ENCODE data around the gene PIP5K1C.
A peak's percentile ranks its signal among the peaks of the same experiment; 100 is the strongest.
"Not testable (repeated sequence)": the region's sequence is repeated elsewhere in the genome, so short reads cannot be mapped to it uniquely, and the experiment has no call there.

PIP5K1C gene

GRCh38 chr19:3673506-3674439, 26.5 kb downstream of the PIP5K1C start:
- no peak for DNase-seq

GRCh38 chr19:3672993-3673392, 27.3 kb downstream of the PIP5K1C start:
- no peak for DNase-seq

GRCh38 chr19:3672575-3672948, 27.7 kb downstream of the PIP5K1C start:
- no peak for DNase-seq

DNA sequence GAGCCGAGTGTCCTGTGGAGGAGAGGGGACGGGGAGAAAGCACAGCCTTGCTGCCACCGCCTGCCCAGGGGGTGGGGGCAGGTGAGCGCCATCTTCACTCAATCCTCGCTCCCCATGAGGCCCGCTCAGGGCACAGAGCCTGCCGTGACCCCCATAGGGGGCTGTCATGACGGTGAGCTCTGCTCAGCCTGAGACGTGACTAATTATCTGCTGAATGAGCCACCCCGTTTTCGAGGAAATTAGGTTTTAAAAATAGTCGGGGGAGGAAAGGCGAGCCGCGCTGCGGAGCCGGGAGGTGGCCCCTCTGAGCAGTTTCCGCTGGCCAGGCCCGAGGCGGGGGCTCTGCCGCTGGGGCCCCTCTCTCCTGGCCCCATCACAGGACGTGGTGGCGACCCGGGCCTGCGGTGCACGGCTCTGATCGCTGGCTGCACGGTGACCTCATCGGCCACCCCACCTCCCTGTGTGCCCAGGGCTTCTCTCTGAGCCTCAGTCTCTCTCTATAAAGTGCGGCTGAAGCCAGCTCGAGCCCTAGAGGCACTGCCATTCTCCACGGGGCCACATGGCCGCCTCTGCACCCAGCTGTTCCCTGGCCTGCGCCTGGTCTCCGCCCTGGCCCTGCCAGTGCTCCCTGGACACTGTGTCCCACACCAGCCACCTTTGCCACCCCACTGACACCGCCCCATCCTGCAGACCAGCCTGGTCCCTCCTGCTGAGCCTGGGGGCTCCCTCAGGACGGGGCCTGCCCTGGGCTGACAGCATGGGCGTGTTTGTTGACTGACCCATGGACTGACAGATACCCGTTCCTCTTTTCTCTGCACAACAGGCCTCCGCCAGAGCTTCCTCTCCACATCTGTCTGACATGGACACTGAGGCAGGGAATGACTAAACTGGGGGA, 28.3 kb downstream of the PIP5K1C start:
- DNase-seq = no peak

DNA sequence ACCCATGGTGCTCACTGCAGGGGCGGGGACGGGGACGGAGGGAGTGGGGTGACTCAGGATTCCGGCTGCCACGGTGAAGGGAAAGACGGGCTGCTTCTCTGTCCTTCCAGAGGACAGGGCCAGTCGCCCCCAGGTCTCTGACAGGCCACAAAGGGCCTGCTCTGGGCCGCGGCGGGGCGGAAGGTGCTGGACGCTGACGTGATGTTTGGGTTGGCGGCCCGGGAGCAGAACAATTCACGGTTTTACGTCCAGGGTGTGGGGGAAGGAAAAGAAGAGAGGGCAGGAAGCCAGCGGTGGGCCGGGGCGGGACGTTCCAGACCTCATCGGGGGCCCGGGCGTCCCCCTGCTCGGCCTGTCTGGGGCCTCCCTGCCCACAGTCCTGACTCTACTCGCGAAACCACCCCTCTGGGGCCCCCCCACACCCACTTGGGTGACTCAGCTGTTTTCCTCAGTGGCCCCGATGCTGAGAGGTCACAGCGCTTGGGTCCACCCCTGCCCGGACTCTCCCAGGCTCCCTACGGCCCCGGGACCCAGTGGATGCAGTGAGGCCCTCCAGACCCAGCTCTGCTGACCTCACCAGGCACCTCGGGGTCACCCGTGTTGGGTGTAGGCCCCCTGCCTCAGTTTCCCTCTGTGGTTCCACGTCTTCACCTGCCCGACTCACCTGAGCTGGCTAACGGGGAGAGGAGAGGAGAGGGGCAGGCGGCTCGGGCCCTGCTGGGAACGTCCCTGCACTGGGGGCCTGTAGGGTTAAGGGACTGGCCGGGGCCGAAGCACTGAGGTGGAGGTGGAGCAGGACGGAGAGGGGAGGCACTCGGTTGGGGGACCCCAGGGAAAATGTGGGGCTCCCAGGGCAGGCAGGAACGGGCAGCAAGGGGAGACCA, 29.2 kb downstream of the PIP5K1C start:
- DNase-seq = peak; percentile 35 to 48

DNA sequence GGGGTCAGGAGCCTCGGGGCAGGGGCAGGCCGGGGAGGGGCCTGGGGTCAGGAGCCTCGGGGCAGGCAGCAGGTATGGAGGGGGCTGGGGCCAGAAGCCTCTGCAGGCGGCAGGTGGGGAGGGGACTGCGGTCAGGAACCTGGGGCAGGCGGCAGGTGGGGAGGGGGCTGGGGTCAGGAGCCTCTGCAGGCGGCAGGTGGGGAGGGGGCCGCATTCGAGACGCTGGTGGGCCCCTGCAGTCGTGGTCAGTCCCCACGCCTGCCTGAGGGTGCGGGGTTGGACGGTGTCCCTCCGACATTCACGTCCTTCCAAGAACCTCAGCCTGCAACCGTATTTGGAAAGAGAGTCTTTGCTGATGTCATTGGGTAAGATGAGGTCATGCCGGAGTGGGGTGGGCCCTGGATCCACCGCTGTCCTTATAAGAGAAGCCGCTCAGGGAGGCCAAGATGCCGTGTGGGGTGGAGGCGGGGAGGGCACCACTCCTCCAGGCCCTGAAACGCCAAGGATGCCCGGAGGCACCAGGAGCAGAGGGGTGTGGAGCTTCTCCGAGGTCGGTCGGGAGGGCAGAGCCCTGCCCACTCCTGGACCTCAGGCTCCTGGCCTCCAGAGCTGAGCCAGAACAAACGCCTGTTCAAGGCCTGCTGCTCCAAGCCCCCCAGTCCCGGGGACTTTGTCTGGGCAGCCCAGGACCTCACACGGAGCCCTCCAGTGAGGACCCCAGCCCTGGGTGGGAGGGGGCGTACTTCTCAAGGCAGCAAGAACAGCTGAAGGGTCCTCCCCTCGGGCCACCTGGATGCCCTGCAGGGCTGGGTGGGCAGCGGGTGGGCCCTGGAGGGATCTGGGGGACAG, 30.1 kb downstream of the PIP5K1C start:
- DNase-seq = no peak

- DNase-seq = no peak
Observed at GRCh38 chr19:3669082-3669946, 31.0 kb downstream of the PIP5K1C start.

- no peak for DNase-seq
Observed at GRCh38 chr19:3668331-3669081, 31.8 kb downstream of the PIP5K1C start.

DNA sequence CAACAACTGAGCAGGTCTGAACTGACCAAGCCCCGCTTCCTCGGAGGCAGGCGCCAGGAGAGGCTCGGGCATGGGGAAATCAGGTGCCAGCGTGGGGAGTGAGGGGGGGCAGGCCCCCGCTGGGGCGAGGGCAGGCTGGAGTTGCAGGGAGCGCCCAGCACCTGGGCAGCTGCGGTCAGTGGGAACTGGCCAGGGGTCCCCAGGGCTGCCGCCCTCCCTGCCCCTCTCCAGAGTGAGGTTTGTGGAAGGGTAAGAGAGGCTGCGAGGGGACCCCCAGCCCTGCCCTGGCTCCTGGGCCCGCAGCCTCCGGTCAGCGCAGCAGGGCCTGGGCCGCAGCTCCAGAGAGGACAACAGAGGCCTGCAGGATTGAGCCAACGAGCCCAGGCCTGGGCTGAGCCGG, 32.5 kb downstream of the PIP5K1C start:
- no peak for DNase-seq

DNA sequence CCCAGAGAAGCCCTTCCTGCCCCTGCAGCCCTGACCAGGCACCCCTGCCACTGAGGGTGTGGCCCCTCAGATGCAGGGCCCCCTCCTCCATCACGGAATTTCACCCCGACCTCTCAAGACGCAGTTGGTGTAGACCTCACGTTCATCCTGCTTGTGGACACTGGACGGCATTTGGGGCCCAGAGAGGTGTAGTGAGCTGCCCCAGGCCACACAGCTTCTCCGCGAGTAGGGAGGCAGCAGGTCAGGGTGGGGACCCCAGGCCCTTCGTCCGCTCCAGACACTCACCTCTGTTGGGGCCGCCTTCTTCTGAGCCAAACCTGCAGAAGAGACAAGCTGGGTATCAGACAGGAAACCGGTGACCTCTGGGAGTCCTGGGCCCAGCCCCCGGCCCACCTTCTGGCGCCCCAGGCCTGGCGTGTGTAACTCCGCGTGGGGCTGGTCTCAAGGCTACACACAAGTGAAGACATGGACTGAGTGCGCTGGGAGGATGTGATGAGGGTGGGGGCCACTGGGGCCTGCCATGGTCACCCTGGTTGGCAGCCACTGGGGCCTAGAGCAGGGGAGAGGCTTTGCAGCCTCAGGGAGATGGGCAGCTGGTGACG, 33.1 kb downstream of the PIP5K1C start:
- no peak for DNase-seq

GRCh38 chr19:3666545-3666856, 33.8 kb downstream of the PIP5K1C start:
- not testable (repeated sequence) for DNase-seq

- peak; percentile 67 to 75 for DNase-seq
Observed at GRCh38 chr19:3665681-3666544, 34.4 kb downstream of the PIP5K1C start.

DNA sequence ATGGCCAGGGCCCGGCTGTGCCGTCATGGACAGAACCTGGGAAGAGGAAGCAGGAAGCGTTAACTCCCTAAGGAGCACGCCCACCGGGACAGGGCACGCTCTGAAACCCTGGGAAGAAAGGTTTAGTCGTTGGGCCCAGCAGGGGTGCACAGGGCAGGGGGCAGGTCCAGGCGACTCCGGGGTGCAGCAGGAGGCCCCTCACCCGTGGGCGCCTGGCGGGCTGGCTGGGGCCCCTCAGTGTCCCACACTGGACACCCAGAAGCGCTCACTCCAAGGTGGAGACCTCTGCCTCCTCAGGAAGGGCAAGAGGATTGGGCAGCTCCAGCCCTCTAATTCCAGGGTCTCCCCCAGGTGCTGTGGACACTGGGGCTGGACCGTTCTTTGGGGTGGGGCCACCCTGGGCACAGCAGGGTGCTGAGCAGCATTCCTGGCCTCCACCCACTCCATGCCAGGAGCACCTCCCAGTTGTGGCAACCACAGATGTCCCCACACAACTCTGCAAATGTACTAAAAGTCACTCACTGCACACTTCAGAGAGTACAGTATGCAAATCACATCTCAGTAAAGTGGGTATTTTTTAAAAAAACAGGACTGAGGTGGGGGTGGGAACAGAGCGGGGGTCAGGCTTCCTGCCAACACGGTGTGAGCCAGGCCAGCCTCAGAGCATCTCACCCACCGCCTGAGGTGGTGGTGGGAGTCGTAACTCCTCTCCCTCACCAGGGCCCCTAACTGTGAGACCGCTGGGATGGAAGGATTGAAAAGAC, 35.2 kb downstream of the PIP5K1C start:
- no peak for DNase-seq

DNA sequence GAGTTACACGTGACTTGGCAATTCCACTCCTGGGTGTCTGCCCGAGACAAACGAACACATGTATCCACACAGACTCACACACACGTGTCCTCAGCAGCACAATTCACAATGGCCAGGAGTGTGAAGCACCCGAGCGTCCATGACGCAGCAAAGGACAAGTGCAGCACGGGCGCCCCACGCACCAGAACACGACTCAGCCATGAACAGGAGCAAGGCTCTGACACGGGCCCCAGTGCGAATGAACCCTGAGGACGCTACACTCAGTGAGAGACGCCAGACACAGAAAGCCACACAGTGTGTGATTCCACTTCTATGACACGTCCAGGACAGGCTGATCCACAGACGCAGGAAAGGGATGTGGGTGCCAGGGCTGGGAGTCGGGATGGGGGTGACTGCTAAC, 36.4 kb downstream of the PIP5K1C start:
- no peak for DNase-seq

- no peak for DNase-seq
Observed at GRCh38 chr19:3661284-3662238, 38.7 kb downstream of the PIP5K1C start.

DNA sequence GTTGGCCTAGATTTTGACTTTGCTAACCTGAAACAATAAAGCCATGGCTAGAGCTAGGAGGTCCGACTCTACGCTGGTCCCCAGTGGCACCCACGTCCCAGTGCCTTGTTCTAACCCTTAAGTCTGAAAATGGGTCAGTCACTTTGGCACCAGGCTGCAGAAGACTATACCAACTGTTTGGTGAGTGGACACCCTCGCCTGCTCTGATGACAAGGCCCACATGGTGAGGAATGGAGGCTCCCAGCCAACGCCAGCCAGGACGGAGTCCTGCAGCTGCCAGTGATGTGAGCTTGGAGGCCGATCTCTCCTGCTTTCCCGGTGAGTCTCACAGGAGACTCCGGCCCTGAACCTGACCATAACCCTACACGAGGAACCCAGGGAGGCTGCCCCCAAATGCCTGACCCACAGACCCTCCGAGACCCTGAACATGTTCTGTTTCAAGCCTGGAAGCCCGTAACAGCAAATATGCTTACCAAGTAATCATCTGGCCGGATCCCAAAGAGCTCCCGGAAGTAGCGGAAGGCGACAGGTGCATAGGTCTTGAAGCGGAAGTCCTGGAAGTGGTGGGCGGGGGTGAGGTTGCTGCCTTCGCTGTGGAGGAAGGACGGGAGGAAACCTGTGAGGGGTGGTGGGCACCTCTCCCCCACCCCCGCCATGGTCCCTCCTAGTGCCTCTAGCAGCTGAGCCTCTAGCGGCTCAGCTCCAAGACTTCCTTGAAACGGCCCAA, 39.6 kb downstream of the PIP5K1C start:
- DNase-seq = no peak
